ENCODE measurements around the gene RCL1.
A peak's percentile ranks its signal among the peaks of the same experiment; 100 is the strongest.

RCL1 gene

DNA sequence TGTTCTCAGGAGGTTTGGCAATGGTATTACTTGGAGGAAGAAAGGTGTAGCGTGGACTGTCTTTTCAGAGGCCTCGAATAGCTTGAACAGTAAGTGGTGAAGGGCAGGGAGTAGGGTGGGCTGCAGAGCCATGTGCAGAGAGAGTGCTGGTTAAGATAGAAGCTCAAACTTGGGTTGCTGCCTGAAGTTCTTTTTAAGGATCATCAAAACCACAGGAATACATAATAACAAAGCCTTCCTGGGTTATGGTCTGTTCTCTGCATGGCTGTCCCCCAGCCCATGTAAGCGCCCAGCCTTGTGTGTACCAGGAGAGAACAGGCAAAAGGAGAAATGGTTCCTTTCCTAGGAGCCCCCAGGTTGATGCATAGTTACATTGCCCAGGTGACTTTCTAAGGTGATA is 43.9 kb downstream of the RCL1 start:
- peaks cover 69% of the 10 kb centered on the region for H3K4me1 Mint-ChIP-seq
- no peaks in the 10 kb centered on the region for H3K9me3 Mint-ChIP-seq
- DNase-seq (no peak), ATAC-seq (no peak)
- H3K27me3 Mint-ChIP-seq: no peaks in the 10 kb centered on the region
- no peak overlapping the region for H3K27ac Mint-ChIP-seq
- peaks cover 64% of the 10 kb centered on the region for H3K36me3 Mint-ChIP-seq (ENCODE audit: low read depth)
- no peak overlapping the region for H3K4me3 Mint-ChIP-seq

DNA sequence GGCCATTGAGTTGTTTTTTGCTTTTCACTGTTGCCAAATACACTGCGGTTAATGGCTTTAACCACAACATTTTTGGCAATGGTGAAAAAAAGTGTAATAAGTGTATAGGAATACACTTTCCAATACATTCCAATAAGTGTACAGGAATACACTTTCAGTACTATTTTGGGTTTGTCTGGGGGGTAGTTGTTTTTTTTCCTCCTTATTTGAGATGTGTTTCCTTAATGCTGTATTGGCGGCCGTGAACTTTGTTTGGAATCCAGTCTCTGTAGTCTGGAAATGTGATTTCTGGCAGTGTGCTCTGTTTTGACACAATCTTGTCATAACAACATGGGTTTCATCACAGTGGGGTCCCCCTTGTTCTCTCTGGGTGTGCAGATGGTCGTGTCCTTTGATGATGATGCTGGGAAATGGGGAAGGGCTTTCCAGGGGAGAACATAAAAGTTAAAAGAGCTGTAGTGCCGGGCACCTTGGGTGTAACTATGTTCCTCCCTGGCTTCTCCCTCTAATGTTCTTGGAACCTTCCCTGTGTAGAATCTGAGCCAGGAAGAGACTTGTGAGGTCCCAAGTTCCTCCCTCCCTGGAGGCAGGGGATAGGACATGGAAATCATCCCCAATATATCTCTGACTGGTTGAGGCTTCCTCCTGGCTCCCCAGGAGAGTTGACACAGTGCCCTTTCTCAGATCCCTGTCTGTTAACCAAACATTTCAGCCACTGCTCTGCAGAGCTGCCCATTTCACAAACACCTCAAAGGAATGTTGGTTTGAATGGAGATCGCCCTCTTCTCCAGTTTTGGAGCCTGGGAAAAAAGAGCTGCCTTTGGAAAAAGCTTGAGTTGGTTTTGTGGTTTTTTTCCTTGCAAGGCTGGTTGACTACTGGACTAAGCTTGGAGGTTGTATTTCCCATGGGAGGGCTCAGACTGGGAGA is 44.8 kb downstream of the RCL1 start:
- Mint-ChIP-seq H3K27me3 (no peaks in the 10 kb centered on the region), H3K4me3 (no peak overlapping the region), H3K27ac (peak overlapping the region; percentile 15), H3K4me1 (peaks cover 68% of the 10 kb centered on the region), H3K36me3 (ENCODE audit: low read depth) (peaks cover 67% of the 10 kb centered on the region), H3K9me3 (no peaks in the 10 kb centered on the region)
- DNase-seq: no peak
- ATAC-seq: no peak

DNA sequence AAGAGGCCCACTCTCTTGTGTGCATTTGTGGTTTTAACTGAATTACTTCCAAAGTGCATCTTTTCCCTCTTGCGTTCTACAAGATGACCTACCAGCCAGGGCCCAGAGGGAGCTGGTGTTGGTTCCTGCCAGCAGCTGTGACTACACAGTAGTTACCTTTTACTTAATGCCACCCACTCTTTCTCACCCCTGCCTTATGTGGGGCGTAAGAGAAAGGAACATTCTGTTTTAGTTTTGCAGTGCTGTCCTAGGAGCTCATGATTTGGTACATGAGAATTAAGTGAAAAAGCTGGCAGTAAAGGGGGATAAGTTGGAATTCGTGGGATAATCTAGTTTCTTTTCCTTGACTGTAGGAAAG is 45.4 kb downstream of the RCL1 start:
- peaks cover 67% of the 10 kb centered on the region for H3K4me1 Mint-ChIP-seq
- DNase-seq (no peak), ATAC-seq (peak; percentile 53)
- no peaks in the 10 kb centered on the region for H3K27me3 Mint-ChIP-seq
- H3K27ac Mint-ChIP-seq: no peak overlapping the region
- H3K4me3 Mint-ChIP-seq: no peak overlapping the region
- H3K36me3 Mint-ChIP-seq (ENCODE audit: low read depth): peaks cover 64% of the 10 kb centered on the region
- H3K9me3 Mint-ChIP-seq: no peaks in the 10 kb centered on the region

DNA sequence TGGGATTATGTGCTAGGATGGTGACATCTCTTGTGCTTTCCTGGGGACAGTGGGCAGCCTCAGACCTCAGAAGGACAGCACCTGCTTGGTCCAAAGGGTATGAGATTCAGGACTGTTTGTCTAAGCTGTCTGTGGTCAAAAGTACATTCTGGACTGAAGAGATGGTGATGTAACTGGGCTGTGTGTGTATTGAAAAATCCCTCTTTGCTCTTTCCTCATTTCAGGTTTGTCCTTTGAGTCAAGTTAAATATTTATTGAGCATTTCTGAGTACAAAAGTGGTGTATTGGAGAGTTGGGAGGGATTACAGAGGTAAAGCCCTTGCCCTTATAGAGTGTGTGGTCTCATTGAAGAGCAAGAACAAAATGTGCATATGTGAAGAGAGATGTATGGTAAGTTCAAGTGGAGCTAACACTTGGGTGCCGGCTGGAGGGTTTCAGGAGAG is 46.7 kb downstream of the RCL1 start:
- Mint-ChIP-seq H3K4me3 (no peak overlapping the region), H3K27ac (peak overlapping the region; percentile 21), H3K27me3 (no peaks in the 10 kb centered on the region), H3K36me3 (ENCODE audit: low read depth) (peaks cover 59% of the 10 kb centered on the region), H3K4me1 (peaks cover 53% of the 10 kb centered on the region), H3K9me3 (no peaks in the 10 kb centered on the region)
- ATAC-seq (no peak), DNase-seq (no peak)

DNA sequence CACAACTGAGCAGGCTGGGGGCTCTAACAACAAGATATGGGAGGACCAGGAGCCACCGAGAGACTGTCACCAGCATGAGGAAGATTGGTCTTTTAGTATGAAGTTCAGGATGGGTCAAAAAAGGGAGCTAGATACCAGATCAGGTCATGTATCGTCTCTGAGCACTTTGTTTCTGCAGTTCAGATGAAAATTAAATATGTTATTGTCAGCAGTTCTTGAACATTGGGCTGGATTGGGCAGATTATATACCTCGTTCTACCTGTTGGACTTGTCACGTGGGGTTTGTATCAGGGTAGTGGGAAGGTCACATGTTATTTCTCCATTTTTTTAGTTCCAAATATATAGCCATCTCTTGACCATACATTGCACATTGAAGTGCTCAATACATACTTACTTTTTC is 47.3 kb downstream of the RCL1 start:
- peaks cover 49% of the 10 kb centered on the region for H3K4me1 Mint-ChIP-seq
- no peak overlapping the region for H3K4me3 Mint-ChIP-seq
- peaks cover 58% of the 10 kb centered on the region for H3K36me3 Mint-ChIP-seq (ENCODE audit: low read depth)
- H3K9me3 Mint-ChIP-seq: no peaks in the 10 kb centered on the region
- H3K27ac Mint-ChIP-seq: peak overlapping the region; percentile 21
- DNase-seq (no peak), ATAC-seq (no peak)
- H3K27me3 Mint-ChIP-seq: no peaks in the 10 kb centered on the region

DNA sequence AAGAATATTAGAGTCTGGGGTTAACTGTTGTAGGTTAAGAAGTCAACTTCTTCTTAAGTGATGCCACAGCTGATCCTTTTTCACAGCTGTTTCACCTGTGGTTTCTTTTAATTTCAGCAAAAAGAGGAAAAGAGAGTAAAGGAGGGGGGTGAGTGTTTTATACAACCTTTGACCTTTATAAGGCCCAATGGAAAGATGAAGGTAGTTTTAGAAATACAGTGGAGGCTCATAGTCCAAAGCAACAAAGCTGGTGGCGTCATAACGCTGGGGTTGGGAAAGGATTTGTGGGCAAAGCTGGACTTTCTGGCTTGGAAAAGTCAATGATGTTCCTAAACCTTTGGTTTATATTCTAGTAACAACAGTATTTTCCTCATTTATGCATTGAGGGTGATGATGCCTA is 49.5 kb downstream of the RCL1 start:
- no peak overlapping the region for H3K27ac Mint-ChIP-seq

DNA sequence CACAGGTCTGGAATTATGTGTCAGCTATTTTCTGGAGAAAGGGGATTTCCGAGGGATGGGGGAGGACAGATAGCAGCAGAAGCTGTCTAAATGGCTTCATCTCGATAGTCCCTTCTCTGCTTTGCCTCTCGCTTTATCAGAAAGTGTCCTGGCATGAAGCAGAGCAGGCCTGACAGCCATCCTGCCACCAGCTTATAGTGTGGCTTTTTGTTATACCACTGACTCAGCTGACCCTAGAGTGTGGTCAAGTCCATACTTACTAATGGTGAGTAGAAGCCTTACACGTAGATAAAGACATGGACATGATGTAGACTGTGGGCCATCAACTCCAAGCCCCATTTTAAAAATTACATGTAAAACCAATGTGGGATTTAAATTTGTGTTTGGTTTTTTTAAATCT is 50.0 kb downstream of the RCL1 start:
- Mint-ChIP-seq H3K4me1 (peaks cover 42% of the 10 kb centered on the region), H3K9me3 (no peaks in the 10 kb centered on the region), H3K4me3 (no peak overlapping the region), H3K36me3 (ENCODE audit: low read depth) (peaks cover 52% of the 10 kb centered on the region), H3K27ac (no peak overlapping the region), H3K27me3 (no peaks in the 10 kb centered on the region)
- ATAC-seq: no peak
- no peak for DNase-seq

More for the DNA sequence above, 49.5 kb downstream of the RCL1 start:
- ATAC-seq (no peak), DNase-seq (no peak)
- Mint-ChIP-seq H3K4me3 (no peak overlapping the region), H3K9me3 (no peaks in the 10 kb centered on the region), H3K36me3 (ENCODE audit: low read depth) (peaks cover 52% of the 10 kb centered on the region), H3K27me3 (no peaks in the 10 kb centered on the region), H3K4me1 (peaks cover 47% of the 10 kb centered on the region)

DNA sequence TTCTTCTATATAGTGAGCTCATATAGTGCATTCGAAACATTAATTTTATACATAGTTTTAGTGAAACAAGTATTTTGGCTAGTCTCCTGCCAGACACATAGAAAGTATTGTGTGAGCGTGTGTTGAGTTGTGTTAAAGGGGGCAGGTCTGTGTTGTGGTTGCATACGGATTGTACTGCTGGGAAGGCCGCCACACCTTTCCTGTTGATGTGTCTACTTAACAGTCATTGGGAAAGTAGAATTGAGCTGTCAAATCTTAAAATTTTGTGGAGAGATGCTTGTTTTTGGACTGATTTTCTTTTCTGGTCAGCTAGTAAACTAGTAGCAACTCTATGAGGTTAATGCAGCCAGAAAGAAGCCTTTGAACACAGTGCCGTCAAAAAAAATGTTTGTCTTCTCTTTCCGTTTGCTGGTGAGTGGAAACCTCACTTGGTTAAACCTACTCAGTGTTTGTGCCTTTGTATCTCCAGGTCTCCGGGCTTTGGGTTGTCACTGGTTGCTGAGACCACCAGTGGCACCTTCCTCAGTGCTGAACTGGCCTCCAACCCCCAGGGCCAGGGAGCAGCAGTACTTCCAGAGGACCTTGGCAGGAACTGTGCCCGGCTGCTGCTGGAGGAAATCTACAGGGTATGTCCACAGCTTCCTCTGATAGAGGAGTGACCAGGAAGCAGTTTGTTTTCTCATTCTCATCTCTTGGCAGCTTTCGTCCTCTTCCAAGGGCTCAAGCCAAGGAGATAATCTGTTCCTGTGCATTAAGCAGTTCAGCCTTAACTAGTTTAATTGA is 51.5 kb downstream of the RCL1 start:
- H3K27me3 Mint-ChIP-seq: no peaks in the 10 kb centered on the region
- no peak overlapping the region for H3K4me3 Mint-ChIP-seq
- H3K36me3 Mint-ChIP-seq (ENCODE audit: low read depth): peaks cover 44% of the 10 kb centered on the region
- DNase-seq (no peak), ATAC-seq (no peak)
- H3K27ac Mint-ChIP-seq: no peak overlapping the region
- H3K9me3 Mint-ChIP-seq: no peaks in the 10 kb centered on the region
- peaks cover 30% of the 10 kb centered on the region for H3K4me1 Mint-ChIP-seq

DNA sequence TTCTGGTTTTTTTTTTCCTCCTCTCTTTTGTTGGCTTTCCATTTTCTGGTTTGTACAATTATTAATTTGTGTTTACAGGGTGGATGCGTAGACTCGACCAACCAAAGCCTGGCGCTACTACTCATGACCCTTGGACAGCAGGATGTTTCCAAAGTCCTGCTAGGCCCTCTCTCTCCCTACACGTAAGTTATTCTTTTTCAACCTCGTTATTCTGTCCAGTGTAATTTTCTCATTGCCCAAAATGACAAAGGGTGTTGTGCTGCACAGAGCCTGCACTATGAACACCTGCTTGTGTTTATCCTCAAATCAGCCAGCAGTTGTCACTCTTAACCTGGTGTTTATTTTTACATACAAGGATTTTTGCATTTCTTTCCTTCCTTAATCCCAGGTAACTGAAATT is 56.6 kb downstream of the RCL1 start:
- no peak for DNase-seq
- no peak overlapping the region for H3K4me3 Mint-ChIP-seq
- no peak for ATAC-seq
- H3K27me3 Mint-ChIP-seq: no peaks in the 10 kb centered on the region
- peaks cover 4% of the 10 kb centered on the region for H3K4me1 Mint-ChIP-seq
- H3K36me3 Mint-ChIP-seq (ENCODE audit: low read depth): peaks cover 40% of the 10 kb centered on the region
- no peak overlapping the region for H3K27ac Mint-ChIP-seq
- H3K9me3 Mint-ChIP-seq: no peaks in the 10 kb centered on the region

DNA sequence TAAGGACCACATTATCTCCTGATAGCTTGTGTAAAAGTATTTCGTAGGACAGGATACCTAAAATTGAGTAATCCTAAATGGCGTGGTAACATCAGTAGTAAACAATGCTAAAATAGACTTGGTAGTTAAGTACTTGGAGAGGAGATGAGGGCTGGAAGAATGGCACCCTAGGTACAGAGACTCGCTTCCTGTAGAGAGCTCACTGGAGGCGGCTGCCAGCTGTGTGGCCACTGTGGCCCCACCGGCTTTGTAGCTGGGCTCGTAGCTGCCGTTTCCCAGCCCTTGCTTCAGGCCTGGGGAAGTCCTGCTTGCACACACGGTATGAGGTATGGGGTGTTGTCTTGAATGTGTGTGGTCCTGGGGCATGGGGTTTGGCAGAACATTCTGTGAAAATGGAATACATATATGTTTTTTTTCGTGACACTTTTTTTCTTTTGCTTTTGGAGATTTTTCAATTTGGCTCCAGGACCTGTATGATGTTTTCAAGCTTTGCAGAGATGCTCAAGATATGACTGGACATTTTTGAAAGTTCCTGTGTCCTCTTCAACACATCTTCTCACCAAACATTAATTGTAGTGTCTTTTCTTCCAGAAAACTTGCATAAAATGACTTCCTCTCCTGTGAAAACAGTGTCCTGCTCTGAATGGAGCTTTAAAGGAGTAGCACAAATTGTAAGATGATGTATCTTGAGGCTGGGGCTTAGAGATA is 58.0 kb downstream of the RCL1 start:
- Mint-ChIP-seq H3K27ac (peak overlapping the region; percentile 46), H3K36me3 (ENCODE audit: low read depth) (peaks cover 34% of the 10 kb centered on the region), H3K4me3 (no peak overlapping the region), H3K4me1 (peaks cover 11% of the 10 kb centered on the region), H3K27me3 (no peaks in the 10 kb centered on the region), H3K9me3 (no peaks in the 10 kb centered on the region)
- ATAC-seq (no peak), DNase-seq (no peak)

DNA sequence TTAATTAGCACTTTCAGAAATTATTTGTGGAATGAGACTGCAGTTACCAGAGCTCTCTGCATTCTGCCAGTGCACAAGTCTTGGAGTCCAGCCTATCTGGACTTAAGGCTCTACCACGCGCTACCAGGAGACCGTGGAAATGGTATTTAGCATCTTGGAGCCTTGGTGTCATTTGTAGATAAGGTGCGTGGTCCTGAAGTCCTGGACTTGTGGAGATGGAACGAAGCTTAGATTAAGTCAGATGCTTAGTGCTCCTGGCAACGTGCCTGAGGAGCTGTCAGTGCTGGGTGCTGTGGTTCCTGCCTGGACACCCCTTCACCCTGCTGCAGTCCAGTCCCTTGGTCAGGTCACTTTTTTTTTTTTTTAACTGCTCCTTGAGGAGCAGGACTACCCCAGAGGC is 59.7 kb downstream of the RCL1 start:
- DNase-seq (no peak), ATAC-seq (no peak)
- Mint-ChIP-seq H3K27ac (no peak overlapping the region), H3K27me3 (no peaks in the 10 kb centered on the region), H3K4me3 (no peak overlapping the region), H3K9me3 (no peaks in the 10 kb centered on the region), H3K4me1 (peaks cover 26% of the 10 kb centered on the region), H3K36me3 (ENCODE audit: low read depth) (peaks cover 44% of the 10 kb centered on the region)

DNA sequence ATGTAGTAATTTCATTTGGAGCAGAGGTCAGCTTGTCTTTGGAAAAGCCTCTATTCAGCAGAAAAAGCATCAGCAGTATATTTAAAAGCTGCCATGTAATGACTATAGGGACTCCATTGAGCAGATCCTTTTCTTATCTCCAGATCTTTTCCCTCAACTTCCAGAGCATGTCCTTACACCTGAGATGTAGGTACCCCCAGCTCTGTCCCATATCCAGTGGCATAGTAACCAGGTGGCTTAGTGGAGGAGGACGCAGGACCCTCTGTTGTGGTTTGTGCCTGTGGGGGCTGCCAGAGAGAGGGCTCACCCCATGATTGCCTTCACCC is 61.5 kb downstream of the RCL1 start:
- H3K4me1 Mint-ChIP-seq: peaks cover 30% of the 10 kb centered on the region
- DNase-seq (no peak), ATAC-seq (no peak)
- H3K9me3 Mint-ChIP-seq: no peaks in the 10 kb centered on the region
- H3K27ac Mint-ChIP-seq: no peak overlapping the region
- H3K36me3 Mint-ChIP-seq (ENCODE audit: low read depth): peaks cover 60% of the 10 kb centered on the region
- no peaks in the 10 kb centered on the region for H3K27me3 Mint-ChIP-seq
- no peak overlapping the region for H3K4me3 Mint-ChIP-seq

DNA sequence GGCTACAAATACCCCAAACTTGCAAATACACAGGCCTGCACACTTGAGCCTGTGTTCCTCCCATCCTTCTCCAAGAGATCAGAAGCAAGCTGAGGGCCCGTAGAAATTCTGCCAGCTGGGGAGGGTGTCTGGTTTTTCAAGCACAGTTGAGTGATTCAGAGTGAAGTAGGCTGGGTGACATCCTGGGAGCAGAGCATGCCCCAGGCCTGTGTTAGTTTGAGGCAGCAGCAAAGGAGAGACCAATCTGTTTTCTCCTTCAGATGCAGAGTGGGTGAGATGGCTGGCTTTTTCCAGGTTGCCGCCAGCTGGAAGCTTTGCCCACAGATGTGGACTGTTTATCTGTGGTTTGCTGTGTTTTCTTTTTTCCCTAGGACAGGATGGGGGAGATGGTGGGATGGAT is 63.1 kb downstream of the RCL1 start:
- Mint-ChIP-seq H3K36me3 (ENCODE audit: low read depth) (peaks cover 64% of the 10 kb centered on the region), H3K4me3 (no peak overlapping the region), H3K4me1 (peaks cover 30% of the 10 kb centered on the region), H3K27ac (no peak overlapping the region), H3K27me3 (no peaks in the 10 kb centered on the region), H3K9me3 (no peaks in the 10 kb centered on the region)
- DNase-seq (no peak), ATAC-seq (no peak)

DNA sequence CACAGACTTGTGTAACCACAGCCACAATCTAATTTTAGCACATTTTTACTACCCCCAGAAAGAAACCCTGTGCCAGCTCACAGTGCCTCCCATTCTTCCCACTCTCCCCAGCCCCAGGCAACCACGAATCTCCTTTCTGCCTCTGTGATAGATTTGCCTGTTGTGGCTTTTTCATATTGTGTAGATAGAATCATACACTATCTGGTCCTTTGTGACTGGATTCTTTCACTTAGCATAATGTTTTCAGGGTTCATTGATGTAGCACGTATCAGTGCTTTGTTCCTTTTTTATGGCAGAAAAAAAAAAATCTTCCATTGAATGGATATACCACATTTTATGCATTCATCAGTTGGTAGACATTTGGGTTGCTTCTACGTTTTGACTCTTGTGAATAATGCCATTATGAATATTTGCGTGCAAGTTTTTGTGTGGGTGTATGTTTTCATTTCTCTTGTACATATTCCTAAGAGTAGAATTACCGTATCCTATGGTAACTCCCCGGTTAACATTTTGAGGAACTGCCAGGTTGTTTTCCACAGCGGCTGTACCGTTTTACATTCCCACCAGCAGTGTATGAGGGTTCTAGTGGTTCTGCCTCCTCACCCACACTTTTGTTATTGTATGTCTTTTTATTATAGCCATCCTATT is 64.5 kb downstream of the RCL1 start:
- peaks cover 26% of the 10 kb centered on the region for H3K4me1 Mint-ChIP-seq
- H3K36me3 Mint-ChIP-seq (ENCODE audit: low read depth): peaks cover 62% of the 10 kb centered on the region
- ATAC-seq: peak; percentile 71
- no peaks in the 10 kb centered on the region for H3K9me3 Mint-ChIP-seq
- peak overlapping the region; percentile 73 for H3K27ac Mint-ChIP-seq
- H3K4me3 Mint-ChIP-seq: no peak overlapping the region
- no peaks in the 10 kb centered on the region for H3K27me3 Mint-ChIP-seq
- no peak for DNase-seq

All from activated naive CD8-positive, alpha-beta T cell treated with anti-CD3 and anti-CD28 coated beads, Interleukin-2, amount 50 U/mL, for 24 hours (primary cell).